Testis (tissue), 3 donors: ENCODE results near the gene LUZP1. TPM values are rescaled to one million over a fixed set of nuclear protein-coding genes. Genes with fewer than 3 reads are reported as not detected.

ENCODE experiments used
- DNase-seq: peaks from one replicate; pipeline ENCODE4 v3.0.0-alpha.2; 2019
- H3K27ac ChIP-seq, 2 donors: fragments of 200-600 bp; sonication (generic); one replicate each; pipeline ENCODE4 v1.5.1; 2019
- H3K27me3 ChIP-seq: fragments of 200-600 bp; sonication (generic); one replicate; pipeline ENCODE4 v1.5.1; 2019
- H3K36me3 ChIP-seq: fragments of 200-600 bp; sonication (generic); one replicate; pipeline ENCODE4 v1.5.1; 2017; ENCODE audit warnings: low read depth; ENCODE audit errors: missing control alignments
- H3K4me1 ChIP-seq: fragments of 200-600 bp; sonication (generic); one replicate; pipeline ENCODE4 v1.5.1; 2019
- H3K4me3 ChIP-seq, 2 donors: fragments of 200-600 bp; sonication (generic); one replicate each; pipeline ENCODE4 v1.5.1; 2017 to 2019
- H3K9me3 ChIP-seq: fragments of 200-600 bp; sonication (generic); one replicate; pipeline ENCODE4 v1.5.1; 2017
- POLR2A ChIP-seq: fragments of 450-650 bp; IDR thresholded peaks from one replicate; pipeline ENCODE4 v1.6.1; 2017; ENCODE audit warnings: antibody characterized with exemption, mild to moderate bottlenecking, moderate library complexity
- WGBS, 2 donors: methylation state at CpG; one replicate each; pipeline ENCODE4 v1.1.5; 2018; 5-methylcytosine and 5-hydroxymethylcytosine counted together
- intact Hi-C: fragments of 100-400 bp; cut with DNase I; formaldehyde crosslinking; loops from one replicate; pipeline ENCODE4 v1.15.1; 2023; ENCODE audit warnings: low total_unique reads
- polyA plus RNA-seq: library from polyadenylated mRNA; stranded (reverse); fragments of 350-450 nt; fragmentation: Illumina TruSeq; extraction: RNeasy Lipid Tissue Mini Kit (QIAGEN cat#74804); gene quantifications from one replicate; pipeline ENCODE4 v1.2.3, GENCODE V29; 2014; ENCODE audit warnings: low read depth, low replicate concordance; ENCODE audit not compliant: insufficient read depth
- total RNA-seq, 2 donors: library from RNA; depleted of rRNA; stranded (reverse); fragments of >200 nt; gene quantifications; one replicate each; pipeline ENCODE4 v1.2.3, GENCODE V29; 2016
- TF ChIP-seq, protein P1 (sequence below), 3 experiments: fragments of 450-650 bp in 2 of 3; fragments of 200-600 bp in 1 of 3; sonication (generic) in 1 of 3; IDR thresholded peaks; one replicate each; pipeline ENCODE4 v1.5.1; 2016 to 2019; ENCODE audit warnings: antibody characterized with exemption in 3 of 3, mild to moderate bottlenecking in 2 of 3, moderate library complexity in 1 of 3

Gene LUZP1
- total and polyA plus RNA-seq, 3 donors from 2014 or later = 14.4 to 36.2 (median 20.3) TPM

DNA sequence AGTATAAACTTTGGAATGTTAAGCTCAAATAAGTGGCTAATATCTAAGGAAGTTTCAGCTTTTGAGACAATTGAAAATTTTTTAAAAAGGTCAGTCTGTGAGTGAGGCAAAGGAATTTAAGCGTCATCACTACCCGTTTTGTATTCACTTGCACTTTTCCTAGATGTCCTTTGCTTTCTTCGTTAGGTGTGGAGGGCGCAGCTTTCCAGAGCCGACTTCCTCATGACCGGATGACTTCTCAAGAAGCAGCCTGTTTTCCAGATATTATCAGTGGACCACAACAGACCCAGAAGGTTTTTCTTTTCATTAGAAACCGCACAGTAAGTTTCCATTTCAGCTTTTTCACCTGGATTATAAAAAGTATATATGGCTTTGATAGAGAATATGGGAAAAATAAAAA lies 118.5 kb downstream of the LUZP1 start:
- Histone ChIP-seq H3K4me1 (no peaks in the 10 kb centered on the region), H3K4me3 (no peak overlapping the region), H3K9me3 (no peaks in the 10 kb centered on the region), H3K36me3 (no peaks in the 10 kb centered on the region), H3K27me3 (no peaks in the 10 kb centered on the region), H3K27ac (no peak overlapping the region)
- WGBS, 2 donors = 86 to 88% methylated on average over 7 of the region's 7 CpGs
- intact Hi-C loops = no loop called here
- DNase-seq = no peak
- TF ChIP-seq, protein P1, sequence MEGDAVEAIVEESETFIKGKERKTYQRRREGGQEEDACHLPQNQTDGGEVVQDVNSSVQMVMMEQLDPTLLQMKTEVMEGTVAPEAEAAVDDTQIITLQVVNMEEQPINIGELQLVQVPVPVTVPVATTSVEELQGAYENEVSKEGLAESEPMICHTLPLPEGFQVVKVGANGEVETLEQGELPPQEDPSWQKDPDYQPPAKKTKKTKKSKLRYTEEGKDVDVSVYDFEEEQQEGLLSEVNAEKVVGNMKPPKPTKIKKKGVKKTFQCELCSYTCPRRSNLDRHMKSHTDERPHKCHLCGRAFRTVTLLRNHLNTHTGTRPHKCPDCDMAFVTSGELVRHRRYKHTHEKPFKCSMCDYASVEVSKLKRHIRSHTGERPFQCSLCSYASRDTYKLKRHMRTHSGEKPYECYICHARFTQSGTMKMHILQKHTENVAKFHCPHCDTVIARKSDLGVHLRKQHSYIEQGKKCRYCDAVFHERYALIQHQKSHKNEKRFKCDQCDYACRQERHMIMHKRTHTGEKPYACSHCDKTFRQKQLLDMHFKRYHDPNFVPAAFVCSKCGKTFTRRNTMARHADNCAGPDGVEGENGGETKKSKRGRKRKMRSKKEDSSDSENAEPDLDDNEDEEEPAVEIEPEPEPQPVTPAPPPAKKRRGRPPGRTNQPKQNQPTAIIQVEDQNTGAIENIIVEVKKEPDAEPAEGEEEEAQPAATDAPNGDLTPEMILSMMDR (IDR thresholded peaks at IDR 0.05) = no peak
- TF ChIP-seq POLR2A = no peak

DNA sequence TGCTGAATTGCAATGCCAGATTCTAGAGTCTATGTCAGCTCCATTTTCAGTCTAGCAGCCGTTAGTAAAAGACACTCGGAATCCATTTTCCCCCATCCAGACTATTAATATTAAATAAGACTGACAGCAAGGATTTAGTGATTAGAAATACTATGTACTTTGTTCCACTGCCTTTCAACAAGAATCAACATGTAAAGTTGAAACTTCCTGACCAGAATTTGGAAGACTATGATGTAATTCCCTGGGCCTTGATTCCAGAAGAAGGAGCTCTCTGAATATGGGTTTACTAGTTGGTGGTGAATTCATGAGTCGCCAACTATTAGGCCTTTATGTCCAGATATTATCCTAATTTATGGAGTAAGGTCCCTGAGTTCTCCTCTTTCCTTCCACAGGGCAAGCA lies 124.6 kb downstream of the LUZP1 start:
- no peak for DNase-seq
- no peak overlapping the region for H3K4me3 ChIP-seq
- no peaks in the 10 kb centered on the region for H3K4me1 ChIP-seq
- WGBS, 2 donors = 97% methylated on average over 3 of the region's 3 CpGs
- no peak overlapping the region for H3K27ac ChIP-seq
- intact Hi-C loops = no loop called here
- no peaks in the 10 kb centered on the region for H3K9me3 ChIP-seq
- TF ChIP-seq POLR2A = no peak
- TF ChIP-seq, protein P1 (IDR thresholded peaks at IDR 0.05) = no peak
- no peaks in the 10 kb centered on the region for H3K36me3 ChIP-seq
- no peaks in the 10 kb centered on the region for H3K27me3 ChIP-seq

DNA sequence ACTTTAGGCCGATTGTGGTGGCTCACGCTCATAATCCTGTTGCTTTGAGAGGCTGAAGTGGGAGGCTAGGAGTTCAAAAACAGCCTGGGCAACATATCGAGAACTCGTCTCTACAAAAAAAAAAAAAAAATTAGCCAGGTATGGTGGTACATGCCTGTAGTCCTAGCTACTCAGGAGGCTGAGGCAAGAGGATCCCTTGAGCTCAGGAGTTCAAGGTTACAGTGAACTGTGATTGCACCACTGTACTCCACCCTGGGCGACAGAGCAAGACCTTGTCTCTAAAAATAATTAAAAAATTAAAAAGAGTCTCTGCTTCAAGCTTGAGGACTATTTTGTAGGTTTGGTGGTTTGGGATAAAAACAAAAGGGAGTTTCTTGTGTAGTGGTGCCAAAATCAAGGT lies 128.1 kb downstream of the LUZP1 start:
- no peak overlapping the region for H3K27ac ChIP-seq
- no peaks in the 10 kb centered on the region for H3K4me1 ChIP-seq
- no peaks in the 10 kb centered on the region for H3K27me3 ChIP-seq
- no peaks in the 10 kb centered on the region for H3K36me3 ChIP-seq
- 82 to 87% methylated on average over 5 of the region's 5 CpGs for WGBS, 2 donors
- no peak overlapping the region for H3K4me3 ChIP-seq
- no peaks in the 10 kb centered on the region for H3K9me3 ChIP-seq
- intact Hi-C loops = no loop called here
- no peak for DNase-seq
- TF ChIP-seq POLR2A = no peak
- TF ChIP-seq, protein P1 (IDR thresholded peaks at IDR 0.05) = no peak

DNA sequence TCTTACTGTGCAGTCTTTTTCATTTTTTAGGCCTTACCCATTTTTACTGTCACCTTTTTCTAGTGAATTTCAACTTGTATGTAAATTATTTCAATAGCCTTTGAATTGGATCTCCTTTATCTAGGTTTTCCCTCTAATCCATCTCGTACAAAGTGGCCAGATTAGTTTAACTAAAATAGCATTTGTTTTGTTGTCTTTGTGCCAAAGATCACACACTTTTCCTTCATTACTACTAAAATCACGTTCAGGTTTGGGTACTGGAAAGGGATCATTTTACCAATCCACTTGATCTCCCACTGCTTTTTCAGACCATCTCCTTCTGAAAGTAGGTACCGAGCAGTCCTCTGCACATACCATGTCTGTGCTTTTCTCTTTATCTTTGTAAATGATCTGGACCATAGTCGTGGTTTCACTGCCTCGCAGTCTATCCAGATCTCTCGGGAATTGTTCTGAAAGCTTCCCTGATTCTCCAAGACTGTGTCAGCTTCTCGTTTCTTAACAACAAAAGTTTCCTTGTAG lies 129.3 kb downstream of the LUZP1 start:
- Histone ChIP-seq H3K4me3 (no peak overlapping the region), H3K4me1 (no peaks in the 10 kb centered on the region), H3K9me3 (no peaks in the 10 kb centered on the region), H3K27ac (no peak overlapping the region), H3K27me3 (no peaks in the 10 kb centered on the region), H3K36me3 (no peaks in the 10 kb centered on the region)
- DNase-seq = no peak
- 58 to 60% methylated on average over 7 of the region's 7 CpGs for WGBS, 2 donors
- TF ChIP-seq POLR2A = no peak
- TF ChIP-seq, protein P1 (IDR thresholded peaks at IDR 0.05) = no peak
- intact Hi-C loops = no loop called here

DNA sequence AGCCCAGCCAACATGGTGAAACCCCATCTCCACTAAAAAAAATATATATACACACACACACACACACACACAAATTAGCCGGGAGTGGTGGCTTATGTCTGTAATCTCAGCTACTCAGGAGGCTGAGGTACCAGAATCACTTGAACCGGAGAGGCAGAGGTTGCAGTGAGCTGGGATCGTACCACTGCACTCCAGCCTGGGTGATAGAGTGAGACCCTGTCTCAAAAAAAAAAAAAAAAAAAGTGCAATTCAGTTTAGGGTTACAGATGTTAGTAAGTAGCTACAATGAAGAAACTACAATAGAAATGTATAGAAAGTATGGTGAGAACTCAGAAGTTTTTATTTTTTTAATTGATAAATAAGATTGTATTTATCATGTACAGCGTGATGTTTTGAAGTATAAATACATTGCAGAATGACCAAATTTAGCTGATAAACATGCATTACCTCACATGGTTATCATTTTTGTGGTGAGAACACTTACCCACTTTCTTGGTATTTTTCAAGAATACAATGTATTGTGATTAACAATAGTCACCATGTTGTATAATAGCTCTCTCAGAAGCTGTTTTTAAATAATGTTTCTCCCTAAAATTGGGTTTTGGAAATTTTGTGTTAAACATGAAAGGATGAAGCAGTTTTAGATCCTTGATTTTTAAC lies 131.4 kb downstream of the LUZP1 start:
- TF ChIP-seq POLR2A = no peak
- TF ChIP-seq, protein P1 (IDR thresholded peaks at IDR 0.05) = no peak
- DNase-seq = no peak
- Histone ChIP-seq H3K9me3 (no peaks in the 10 kb centered on the region), H3K4me1 (no peaks in the 10 kb centered on the region), H3K27me3 (no peaks in the 10 kb centered on the region), H3K4me3 (no peak overlapping the region), H3K27ac (no peak overlapping the region), H3K36me3 (no peaks in the 10 kb centered on the region)
- intact Hi-C loops = no loop called here
- 92 to 97% methylated on average over 3 to 4 of the region's 4 CpGs for WGBS, 2 donors
